Measurements from ENCODE around the gene KDM4F.

The KDM4F gene

DNA sequence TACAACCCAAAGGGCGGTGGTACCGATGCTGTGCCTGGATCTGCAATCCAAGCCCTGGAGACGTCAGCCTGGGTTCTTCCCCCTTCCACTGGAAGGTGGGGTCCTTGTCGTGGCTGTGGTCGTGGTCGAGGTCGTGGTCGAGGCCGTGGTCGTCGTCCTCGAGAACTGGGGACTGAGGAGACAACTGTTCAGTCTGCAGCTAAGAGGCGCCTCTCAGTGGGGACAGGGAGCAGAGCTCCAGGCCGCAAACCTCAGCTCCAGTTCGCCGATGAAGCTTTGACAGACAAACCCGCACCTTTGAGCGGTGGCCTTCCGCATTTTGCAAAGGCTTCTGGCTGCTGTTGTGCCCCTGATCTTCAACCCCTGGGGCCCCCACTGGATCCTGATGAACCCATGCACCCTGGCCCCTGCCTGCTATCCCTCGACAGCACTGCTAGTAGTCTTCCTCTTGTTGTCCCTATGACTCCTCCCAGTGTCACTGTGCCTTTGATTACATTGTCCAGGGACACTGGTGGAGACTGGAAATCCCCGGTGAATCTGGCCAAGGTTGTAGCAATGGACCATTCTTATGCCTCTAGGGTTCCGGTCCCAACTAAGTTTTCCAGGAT lies 1.5 kb downstream of the KDM4F start:
- TF ChIP-seq ZFX (IDR thresholded peaks at IDR 0.05; ENCODE audit: borderline replicate concordance): no peak
- TF ChIP-seq, protein P1, sequence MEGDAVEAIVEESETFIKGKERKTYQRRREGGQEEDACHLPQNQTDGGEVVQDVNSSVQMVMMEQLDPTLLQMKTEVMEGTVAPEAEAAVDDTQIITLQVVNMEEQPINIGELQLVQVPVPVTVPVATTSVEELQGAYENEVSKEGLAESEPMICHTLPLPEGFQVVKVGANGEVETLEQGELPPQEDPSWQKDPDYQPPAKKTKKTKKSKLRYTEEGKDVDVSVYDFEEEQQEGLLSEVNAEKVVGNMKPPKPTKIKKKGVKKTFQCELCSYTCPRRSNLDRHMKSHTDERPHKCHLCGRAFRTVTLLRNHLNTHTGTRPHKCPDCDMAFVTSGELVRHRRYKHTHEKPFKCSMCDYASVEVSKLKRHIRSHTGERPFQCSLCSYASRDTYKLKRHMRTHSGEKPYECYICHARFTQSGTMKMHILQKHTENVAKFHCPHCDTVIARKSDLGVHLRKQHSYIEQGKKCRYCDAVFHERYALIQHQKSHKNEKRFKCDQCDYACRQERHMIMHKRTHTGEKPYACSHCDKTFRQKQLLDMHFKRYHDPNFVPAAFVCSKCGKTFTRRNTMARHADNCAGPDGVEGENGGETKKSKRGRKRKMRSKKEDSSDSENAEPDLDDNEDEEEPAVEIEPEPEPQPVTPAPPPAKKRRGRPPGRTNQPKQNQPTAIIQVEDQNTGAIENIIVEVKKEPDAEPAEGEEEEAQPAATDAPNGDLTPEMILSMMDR (IDR thresholded peaks at IDR 0.05): no peak
- no peak overlapping the region for H3K27ac ChIP-seq

DNA sequence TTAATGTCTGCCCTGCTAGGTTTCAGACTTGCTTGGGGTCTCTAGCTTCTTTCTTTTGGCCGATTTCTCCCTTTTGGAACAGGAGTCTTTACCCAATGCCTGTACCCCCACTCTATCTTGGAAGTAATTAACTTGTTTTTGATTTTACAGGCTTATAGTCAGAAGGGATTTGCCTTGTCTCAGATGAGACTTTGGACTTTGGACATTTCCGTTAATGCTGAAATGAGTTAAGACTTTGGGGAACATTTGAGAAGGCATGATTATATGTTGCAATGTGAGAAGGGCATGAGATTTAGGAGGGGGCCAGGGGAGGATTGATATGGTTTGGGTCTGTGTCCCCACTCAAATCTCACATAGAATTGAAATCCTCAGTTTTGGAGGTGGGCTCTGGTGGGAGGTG lies 5.1 kb downstream of the KDM4F start:
- no peak overlapping the region for H3K27ac ChIP-seq
- TF ChIP-seq, protein P1 (IDR thresholded peaks at IDR 0.05): no peak
- no peak for TF ChIP-seq ZFX (IDR thresholded peaks at IDR 0.05; ENCODE audit: borderline replicate concordance)

DNA sequence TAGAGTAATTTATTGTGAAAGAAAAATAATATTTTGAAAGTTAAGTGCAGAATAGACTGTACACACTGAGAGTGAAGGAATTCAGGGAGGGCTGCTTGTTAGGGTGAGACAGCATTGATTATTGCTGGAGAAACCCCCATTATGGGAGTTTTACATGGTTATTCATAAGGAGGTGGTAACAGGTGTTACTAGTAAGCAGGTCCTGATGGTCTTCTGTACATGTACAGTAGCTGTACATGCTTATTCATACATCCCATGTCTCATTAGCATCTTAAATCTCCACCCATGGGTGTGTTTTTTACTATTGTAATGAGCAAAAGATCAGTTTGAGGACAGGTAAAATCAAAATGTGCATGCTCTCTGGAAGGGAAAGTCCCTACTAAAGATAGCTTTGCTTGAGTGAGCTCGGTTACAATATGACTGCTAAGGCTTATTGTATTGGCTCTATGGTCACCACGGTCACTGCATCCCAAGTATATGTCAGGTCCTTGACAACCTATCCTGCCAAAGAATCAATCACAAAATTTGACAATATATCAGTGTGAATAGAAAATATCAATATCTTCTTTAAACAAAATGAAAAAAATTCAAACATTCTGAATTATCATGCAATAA lies 6.2 kb downstream of the KDM4F start:
- no peak for TF ChIP-seq ZFX (IDR thresholded peaks at IDR 0.05; ENCODE audit: borderline replicate concordance)
- TF ChIP-seq, protein P1 (IDR thresholded peaks at IDR 0.05): no peak
- H3K27ac ChIP-seq: no peak overlapping the region

DNA sequence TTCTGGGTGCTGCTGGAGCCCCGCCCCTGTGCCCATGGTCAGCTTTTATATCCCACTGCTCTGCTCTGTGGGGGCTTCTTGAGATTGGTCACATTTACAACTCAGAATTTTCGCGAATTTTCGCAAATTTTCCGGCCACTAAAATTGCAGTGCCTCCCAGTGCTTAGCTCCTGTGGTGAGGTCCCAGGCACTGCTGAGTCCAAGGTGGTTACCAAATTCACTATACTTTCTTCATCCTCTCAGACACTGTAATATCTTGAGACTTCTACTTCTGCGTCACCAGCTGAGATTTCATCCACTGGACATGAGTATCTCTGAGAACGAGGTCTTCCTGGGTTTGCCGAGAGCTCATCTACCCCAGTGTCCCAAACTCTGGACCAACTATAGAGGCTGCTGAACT lies 8.7 kb downstream of the KDM4F start:
- H3K27ac ChIP-seq: no peak overlapping the region
- TF ChIP-seq, protein P1 (IDR thresholded peaks at IDR 0.05): no peak
- no peak for TF ChIP-seq ZFX (IDR thresholded peaks at IDR 0.05; ENCODE audit: borderline replicate concordance)

DNA sequence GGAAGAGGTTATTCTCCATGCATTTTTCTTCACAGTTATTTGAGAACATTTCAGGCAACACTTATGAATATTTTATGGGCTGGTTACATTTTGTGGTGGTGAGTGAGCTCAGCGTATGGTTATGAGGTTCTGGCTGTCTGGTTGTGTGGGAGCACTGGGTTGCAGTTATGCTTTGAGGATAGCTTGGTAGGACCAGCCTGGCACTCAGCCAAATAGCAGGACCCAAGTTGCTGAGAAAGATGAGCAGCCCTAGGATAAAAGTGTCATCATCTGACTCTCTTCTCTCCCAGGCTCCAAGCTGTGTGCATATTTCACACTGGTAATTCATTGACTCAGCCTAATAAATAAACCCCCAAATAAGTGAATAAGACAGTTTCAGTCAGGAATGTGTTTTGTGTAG lies 9.4 kb downstream of the KDM4F start:
- no peak overlapping the region for H3K27ac ChIP-seq
- TF ChIP-seq ZFX (IDR thresholded peaks at IDR 0.05; ENCODE audit: borderline replicate concordance): no peak
- TF ChIP-seq, protein P1 (IDR thresholded peaks at IDR 0.05): no peak

DNA sequence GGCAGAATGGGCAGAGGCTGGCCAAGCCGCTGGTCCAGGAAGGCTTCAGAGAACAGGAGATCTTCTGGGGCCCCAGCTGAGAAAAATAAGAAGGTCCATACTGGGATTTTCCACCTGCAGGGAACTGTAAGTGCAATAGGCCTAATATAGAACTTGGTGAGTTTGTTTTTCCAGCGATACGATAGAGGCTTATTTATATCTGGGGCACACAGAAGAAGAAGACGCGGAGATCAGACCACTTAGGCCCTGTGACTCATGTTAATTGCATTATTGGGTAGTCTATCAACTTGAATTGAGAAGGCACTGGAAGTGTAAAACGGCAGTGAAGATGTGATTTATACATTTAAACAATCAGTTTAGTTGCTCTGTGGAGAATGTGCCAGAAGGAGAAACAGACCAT lies 9.8 kb downstream of the KDM4F start:
- H3K27ac ChIP-seq: no peak overlapping the region
- TF ChIP-seq ZFX (IDR thresholded peaks at IDR 0.05; ENCODE audit: borderline replicate concordance): no peak
- TF ChIP-seq, protein P1 (IDR thresholded peaks at IDR 0.05): no peak

DNA sequence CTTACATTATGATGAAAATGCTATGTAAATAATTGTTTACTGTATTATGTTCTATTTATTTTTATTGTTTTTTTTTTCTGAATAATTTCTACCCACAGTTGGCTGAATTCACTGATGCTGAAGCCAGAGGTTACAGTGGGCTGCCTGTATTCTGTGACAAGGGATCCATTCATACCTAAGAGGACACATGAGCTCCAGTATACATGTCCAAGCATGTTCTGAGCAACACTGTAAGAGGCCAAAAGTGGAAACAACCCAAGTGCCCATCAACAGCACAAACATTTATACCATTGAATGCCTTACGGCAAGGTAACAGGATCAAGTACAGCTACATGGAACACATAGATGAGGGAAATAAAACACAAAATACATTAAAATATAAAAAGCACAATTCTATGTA lies 16.1 kb downstream of the KDM4F start:
- TF ChIP-seq, protein P1 (IDR thresholded peaks at IDR 0.05): no peak
- no peak for TF ChIP-seq ZFX (IDR thresholded peaks at IDR 0.05; ENCODE audit: borderline replicate concordance)
- H3K27ac ChIP-seq: no peak overlapping the region
